MCF 10A (cell line): ENCODE results near the gene PRR35. TPM values are rescaled to one million over a fixed set of nuclear protein-coding genes. Genes with fewer than 3 reads are reported as not detected.

Source experiments
- BruUV-seq: library from RNA; stranded (reverse); fragments of 400-500 nt; replicated peaks from 2 replicates; lab custom pipeline; 2021; lab: Mats Ljungman, UMichigan
- CTCF ChIA-PET: fragments of 300-600 bp; sonication (Branson Sonifier 250); formaldehyde crosslinking; extraction: SDS; loops from one replicate; lab custom pipeline; 2021; ENCODE audit warnings: antibody characterized with exemption, inconsistent platforms; lab: Yijun Ruan, JAX
- POLR2A ChIA-PET: fragments of 300-600, 350-650 bp; sonication (Branson Sonifier 250); formaldehyde crosslinking; extraction: SDS; loops from one replicate; lab custom pipeline; 2020; ENCODE audit warnings: antibody characterized with exemption, inconsistent platforms; lab: Yijun Ruan, JAX
- DNase-seq: peaks from one replicate; pipeline ENCODE4 v3.0.0-alpha.2; 2018; ENCODE audit not compliant: unreplicated experiment
- H3K27ac Mint-ChIP-seq: one replicate; pipeline ENCODE4 v1.8.0; 2022; ENCODE audit warnings: mild to moderate bottlenecking, low read depth, mixed read lengths; ENCODE audit not compliant: unreplicated experiment
- H3K27me3 Mint-ChIP-seq: one replicate; pipeline ENCODE4 v1.8.0; 2022; ENCODE audit warnings: mixed read lengths; ENCODE audit not compliant: insufficient read depth, unreplicated experiment
- H3K36me3 Mint-ChIP-seq: one replicate; pipeline ENCODE4 v1.8.0; 2022; ENCODE audit warnings: mild to moderate bottlenecking, moderate library complexity, mixed read lengths; ENCODE audit not compliant: insufficient read depth, unreplicated experiment
- H3K4me1 Mint-ChIP-seq: one replicate; pipeline ENCODE4 v1.8.0; 2022; ENCODE audit warnings: mixed read lengths; ENCODE audit not compliant: insufficient read depth, unreplicated experiment
- H3K4me3 Mint-ChIP-seq: one replicate; pipeline ENCODE4 v1.8.0; 2022; ENCODE audit warnings: mild to moderate bottlenecking, moderate library complexity, mixed read lengths; ENCODE audit not compliant: unreplicated experiment
- H3K9me3 Mint-ChIP-seq: one replicate; pipeline ENCODE4 v1.8.0; 2022; ENCODE audit warnings: mixed read lengths; ENCODE audit not compliant: unreplicated experiment
- intact Hi-C: fragments of 100-400 bp; cut with micrococcal nuclease; formaldehyde crosslinking; loops from 2 replicates; pipeline ENCODE4 v1.14.1; 2022
- microRNA-seq: library from miRNA; unstranded; fragments of <30 nt; microRNA quantifications from one replicate; pipeline ENCODE4 v1.2.0, GENCODE V29; 2022
- total RNA-seq: library from RNA; stranded (reverse); gene quantifications from 2 replicates; pipeline ENCODE4 v1.2.3, GENCODE V29; 2022
- TF ChIP-seq, protein P1 (sequence below): fragments of 200-600 bp; IDR thresholded peaks from one replicate; pipeline ENCODE4 v1.8.0; 2022; ENCODE audit warnings: antibody characterized with exemption, mild to moderate bottlenecking; ENCODE audit not compliant: unreplicated experiment

Gene PRR35
- total RNA-seq, 1 experiment from 2014 or later: not detected

DNA sequence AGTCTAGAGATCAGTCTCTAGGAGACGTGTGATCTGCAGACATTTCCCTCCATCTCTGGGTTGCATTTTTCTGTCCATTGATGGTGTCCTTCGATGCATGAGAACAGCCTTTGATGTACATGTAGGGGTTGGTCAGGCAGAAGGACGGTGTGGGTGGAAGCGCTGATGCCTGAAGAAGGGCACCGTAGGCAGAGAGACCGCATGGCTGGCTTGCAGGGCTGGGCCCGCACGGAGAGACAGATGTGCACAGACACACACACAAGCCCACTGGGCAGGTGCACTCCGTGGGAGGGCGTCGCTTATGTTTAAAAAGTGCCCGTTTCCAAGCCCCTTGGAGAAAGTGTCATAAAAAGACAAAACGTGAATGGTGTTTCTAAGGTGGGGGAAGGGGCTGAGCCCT is 54.9 kb downstream of the PRR35 start:
- ChIA-PET POLR2A (no interaction called here), CTCF (no interaction called here)
- Mint-ChIP-seq H3K4me1 (peaks cover 7% of the 10 kb centered on the region), H3K36me3 (peaks cover 15% of the 10 kb centered on the region), H3K27me3 (no peaks in the 10 kb centered on the region), H3K9me3 (no peaks in the 10 kb centered on the region), H3K4me3 (no peak overlapping the region), H3K27ac (no peak overlapping the region)
- no TSS peak for BruUV-seq
- intact Hi-C loops: no loop called here
- TF ChIP-seq, protein P1, sequence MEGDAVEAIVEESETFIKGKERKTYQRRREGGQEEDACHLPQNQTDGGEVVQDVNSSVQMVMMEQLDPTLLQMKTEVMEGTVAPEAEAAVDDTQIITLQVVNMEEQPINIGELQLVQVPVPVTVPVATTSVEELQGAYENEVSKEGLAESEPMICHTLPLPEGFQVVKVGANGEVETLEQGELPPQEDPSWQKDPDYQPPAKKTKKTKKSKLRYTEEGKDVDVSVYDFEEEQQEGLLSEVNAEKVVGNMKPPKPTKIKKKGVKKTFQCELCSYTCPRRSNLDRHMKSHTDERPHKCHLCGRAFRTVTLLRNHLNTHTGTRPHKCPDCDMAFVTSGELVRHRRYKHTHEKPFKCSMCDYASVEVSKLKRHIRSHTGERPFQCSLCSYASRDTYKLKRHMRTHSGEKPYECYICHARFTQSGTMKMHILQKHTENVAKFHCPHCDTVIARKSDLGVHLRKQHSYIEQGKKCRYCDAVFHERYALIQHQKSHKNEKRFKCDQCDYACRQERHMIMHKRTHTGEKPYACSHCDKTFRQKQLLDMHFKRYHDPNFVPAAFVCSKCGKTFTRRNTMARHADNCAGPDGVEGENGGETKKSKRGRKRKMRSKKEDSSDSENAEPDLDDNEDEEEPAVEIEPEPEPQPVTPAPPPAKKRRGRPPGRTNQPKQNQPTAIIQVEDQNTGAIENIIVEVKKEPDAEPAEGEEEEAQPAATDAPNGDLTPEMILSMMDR: no peak
- no peak for DNase-seq

Small RNA genes within 50 kb of the gene (microRNA-seq; reads per million reads assigned to microRNA genes)
- gene MIR3176 (18.9 reads per million, percentile 56 among the genes with 10 or more reads in this experiment), gene MIR5587 (0.40 reads per million)

Other genes starting within 250 kb of the PRR35 start
- gene AXIN1, start 207.7 kb upstream of the PRR35 start, total RNA-seq: 37.0 and 43.7 TPM in 2 replicates
- 105 and 121 TPM in 2 replicates for gene MRPL28, start 189.9 kb upstream of the PRR35 start, total RNA-seq
- 18.3 and 23.9 TPM in 2 replicates for gene PGAP6, start 178.4 kb upstream of the PRR35 start, total RNA-seq
- gene NME4, start 163.2 kb upstream of the PRR35 start, total RNA-seq: 71.9 and 76.8 TPM in 2 replicates
- 29.0 and 37.2 TPM in 2 replicates for gene DECR2, start 158.5 kb upstream of the PRR35 start, total RNA-seq
- gene RAB11FIP3, start 134.7 kb upstream of the PRR35 start, total RNA-seq: 37.5 and 40.6 TPM in 2 replicates
- gene CAPN15, start 32.7 kb upstream of the PRR35 start, total RNA-seq: 68.2 and 81.1 TPM in 2 replicates
- gene NHLRC4, start 6.6 kb downstream of the PRR35 start, total RNA-seq: not detected in 2 replicates
- gene PIGQ, start 9.6 kb downstream of the PRR35 start, total RNA-seq: 45.6 and 47.4 TPM in 2 replicates
- 17.1 and 17.7 TPM in 2 replicates for gene RAB40C, start 29.7 kb downstream of the PRR35 start, total RNA-seq
- 0.14 and 0.17 TPM in 2 replicates for gene WFIKKN1, start 70.6 kb downstream of the PRR35 start, total RNA-seq
- 104 and 106 TPM in 2 replicates for gene METTL26, start 75.9 kb downstream of the PRR35 start, total RNA-seq
- 43.6 and 44.6 TPM in 2 replicates for gene MCRIP2, start 81.4 kb downstream of the PRR35 start, total RNA-seq
- 40.4 and 47.9 TPM in 2 replicates for gene WDR90, start 89.0 kb downstream of the PRR35 start, total RNA-seq
- gene RHOT2, start 107.7 kb downstream of the PRR35 start, total RNA-seq: 110 and 118 TPM in 2 replicates
- 3.0 and 4.5 TPM in 2 replicates for gene RHBDL1, start 115.3 kb downstream of the PRR35 start, total RNA-seq
- 99.3 and 124 TPM in 2 replicates for gene STUB1, start 120.0 kb downstream of the PRR35 start, total RNA-seq
- 23.6 and 33.4 TPM in 2 replicates for gene JMJD8, start 123.9 kb downstream of the PRR35 start, total RNA-seq
- gene WDR24, start 130.0 kb downstream of the PRR35 start, total RNA-seq: 12.2 and 13.9 TPM in 2 replicates
- gene FBXL16, start 145.4 kb downstream of the PRR35 start, total RNA-seq: 40.5 and 48.2 TPM in 2 replicates
- gene METRN, start 154.7 kb downstream of the PRR35 start, total RNA-seq: 56.3 and 69.5 TPM in 2 replicates
- 54.7 and 55.8 TPM in 2 replicates for gene ANTKMT, start 160.8 kb downstream of the PRR35 start, total RNA-seq
- 4.6 and 6.0 TPM in 2 replicates for gene CCDC78, start 166.0 kb downstream of the PRR35 start, total RNA-seq
- 20.1 and 24.5 TPM in 2 replicates for gene HAGHL, start 166.7 kb downstream of the PRR35 start, total RNA-seq
- 28.5 and 31.1 TPM in 2 replicates for gene CIAO3, start 180.6 kb downstream of the PRR35 start, total RNA-seq
- 18.1 and 25.2 TPM in 2 replicates for gene MSLN, start 200.3 kb downstream of the PRR35 start, total RNA-seq
- 19.8 and 24.9 TPM in 2 replicates for gene RPUSD1, start 228.0 kb downstream of the PRR35 start, total RNA-seq
- gene CHTF18, start 228.2 kb downstream of the PRR35 start, total RNA-seq: 22.7 and 30.9 TPM in 2 replicates
- not detected in 2 replicates for gene GNG13, start 240.3 kb downstream of the PRR35 start, total RNA-seq